ENCODE measurements around the gene SORT1. TPM values are rescaled to one million over a fixed set of nuclear protein-coding genes. Genes with fewer than 3 reads are reported as not detected.
A peak's percentile ranks its signal among the peaks of the same experiment; 100 is the strongest.

Gene SORT1
- total RNA-seq, 6 experiments from 2014 or later = 3.2 to 30.3 (median 13.7) TPM

DNA sequence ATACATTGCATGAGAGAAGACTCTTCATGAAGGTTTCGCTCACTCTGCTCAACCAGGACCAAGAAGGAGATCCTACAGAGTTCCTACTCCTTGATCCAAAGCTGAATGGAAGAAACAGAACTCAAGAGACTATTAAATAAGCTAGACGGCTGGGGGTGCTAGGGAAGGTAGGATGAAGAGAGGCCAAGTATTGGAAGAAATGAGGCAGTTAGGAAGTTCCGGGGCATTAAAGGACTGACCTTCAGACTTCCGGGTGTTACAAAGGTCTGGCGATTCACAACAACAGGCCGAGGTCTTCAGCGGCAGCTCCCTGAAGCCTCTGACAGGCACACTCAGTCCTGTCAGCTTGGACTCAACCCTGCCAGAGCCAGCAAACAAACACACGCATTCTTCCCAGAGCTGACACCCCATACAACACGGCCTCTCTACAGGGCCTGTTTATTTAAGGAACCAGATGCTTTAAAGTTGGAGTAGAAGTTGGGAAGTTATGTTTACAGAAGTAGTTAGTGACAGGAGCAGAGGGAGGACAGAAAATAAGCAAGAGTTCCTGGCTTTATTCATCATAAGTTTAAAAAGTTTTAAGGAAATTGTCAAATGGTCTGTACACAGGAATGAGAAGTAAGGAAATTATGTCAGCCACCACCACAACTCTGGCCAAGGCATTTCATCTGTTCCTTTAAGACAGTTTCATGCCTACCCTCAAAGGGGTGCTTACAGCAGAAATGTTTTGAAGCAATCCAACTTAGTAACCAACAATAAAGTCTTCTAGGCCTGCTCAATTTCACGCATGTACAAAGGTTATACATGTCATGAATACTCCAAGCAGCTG is 4.7 kb downstream of the SORT1 start:
- Histone ChIP-seq H3K36me3 (no peaks in the 10 kb centered on the region), H3K27ac (peak overlapping the region; percentile 33 to 73 (median 48)), H3K4me3 (no peak overlapping the region), H3K4me1 (peaks cover 0 to 42% (median 4%) of the 10 kb centered on the region in 4 donors), H3K27me3 (no peaks in the 10 kb centered on the region), H3K9me3 (no peaks in the 10 kb centered on the region)
- DNase-seq (peak; percentile 48 to 74 (median 57)), ATAC-seq (peak; percentile 79 to 84 (median 80))
- TF ChIP-seq, protein P1, sequence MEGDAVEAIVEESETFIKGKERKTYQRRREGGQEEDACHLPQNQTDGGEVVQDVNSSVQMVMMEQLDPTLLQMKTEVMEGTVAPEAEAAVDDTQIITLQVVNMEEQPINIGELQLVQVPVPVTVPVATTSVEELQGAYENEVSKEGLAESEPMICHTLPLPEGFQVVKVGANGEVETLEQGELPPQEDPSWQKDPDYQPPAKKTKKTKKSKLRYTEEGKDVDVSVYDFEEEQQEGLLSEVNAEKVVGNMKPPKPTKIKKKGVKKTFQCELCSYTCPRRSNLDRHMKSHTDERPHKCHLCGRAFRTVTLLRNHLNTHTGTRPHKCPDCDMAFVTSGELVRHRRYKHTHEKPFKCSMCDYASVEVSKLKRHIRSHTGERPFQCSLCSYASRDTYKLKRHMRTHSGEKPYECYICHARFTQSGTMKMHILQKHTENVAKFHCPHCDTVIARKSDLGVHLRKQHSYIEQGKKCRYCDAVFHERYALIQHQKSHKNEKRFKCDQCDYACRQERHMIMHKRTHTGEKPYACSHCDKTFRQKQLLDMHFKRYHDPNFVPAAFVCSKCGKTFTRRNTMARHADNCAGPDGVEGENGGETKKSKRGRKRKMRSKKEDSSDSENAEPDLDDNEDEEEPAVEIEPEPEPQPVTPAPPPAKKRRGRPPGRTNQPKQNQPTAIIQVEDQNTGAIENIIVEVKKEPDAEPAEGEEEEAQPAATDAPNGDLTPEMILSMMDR (IDR thresholded peaks at IDR 0.05) = no peak
- peak; percentile 61 for TF ChIP-seq POLR2A (IDR thresholded peaks at IDR 0.05)
- 17% methylated on average over 9 of the region's 10 CpGs for WGBS (ENCODE audit: insufficient coverage, low coverage, low lambda C conversion rate, missing lambda C conversion rate)
- intact Hi-C loops (cut with DNase I) = no loop called here

DNA sequence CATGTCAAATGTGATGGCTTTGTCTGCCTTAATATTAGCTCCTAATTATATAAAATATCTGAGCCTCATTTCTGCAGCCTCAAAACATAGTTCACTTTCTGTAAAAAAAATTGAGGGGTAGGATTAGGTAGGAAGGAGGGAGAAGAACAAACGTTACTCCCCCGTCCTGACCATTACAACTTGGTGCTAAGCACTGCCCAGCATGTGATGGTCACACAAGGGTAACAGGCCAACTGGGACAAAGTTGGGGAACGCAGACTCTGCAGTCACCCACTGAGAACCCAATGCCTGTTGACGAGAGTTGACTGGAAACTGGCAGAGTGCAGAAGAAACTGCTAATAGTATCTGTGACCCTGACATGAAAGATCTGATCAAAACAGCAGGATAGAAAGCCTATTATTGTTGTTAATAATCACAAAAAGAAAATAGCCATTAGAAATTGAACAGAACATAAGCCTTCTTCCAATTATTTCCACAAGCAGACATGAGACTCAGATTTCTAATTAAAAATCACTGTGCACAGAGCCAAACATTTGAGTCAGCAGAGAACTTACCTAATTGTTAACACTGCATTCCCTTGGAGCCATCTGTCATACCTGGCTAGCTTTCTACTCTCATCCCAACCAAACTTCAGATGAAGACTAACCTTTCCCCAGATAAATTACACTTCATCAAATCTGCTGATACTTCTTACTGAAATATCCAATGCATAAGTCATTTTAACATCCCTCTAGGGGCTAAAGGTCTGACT is 5.5 kb downstream of the SORT1 start:
- Histone ChIP-seq H3K9me3 (no peaks in the 10 kb centered on the region), H3K27me3 (no peaks in the 10 kb centered on the region), H3K4me1 (peaks cover 0 to 41% (median 4%) of the 10 kb centered on the region in 4 donors), H3K36me3 (no peaks in the 10 kb centered on the region), H3K27ac (peak overlapping the region; percentile 33 to 73 (median 48)), H3K4me3 (no peak overlapping the region)
- ATAC-seq (peak in 1 of 4 donors; percentile 56), DNase-seq (no peak)
- WGBS (ENCODE audit: insufficient coverage, low coverage, low lambda C conversion rate, missing lambda C conversion rate) = 32% methylated on average over 4 of the region's 4 CpGs
- TF ChIP-seq, protein P1 (IDR thresholded peaks at IDR 0.05) = no peak
- no peak for TF ChIP-seq POLR2A (IDR thresholded peaks at IDR 0.05)
- intact Hi-C loops (cut with DNase I) = no loop called here

DNA sequence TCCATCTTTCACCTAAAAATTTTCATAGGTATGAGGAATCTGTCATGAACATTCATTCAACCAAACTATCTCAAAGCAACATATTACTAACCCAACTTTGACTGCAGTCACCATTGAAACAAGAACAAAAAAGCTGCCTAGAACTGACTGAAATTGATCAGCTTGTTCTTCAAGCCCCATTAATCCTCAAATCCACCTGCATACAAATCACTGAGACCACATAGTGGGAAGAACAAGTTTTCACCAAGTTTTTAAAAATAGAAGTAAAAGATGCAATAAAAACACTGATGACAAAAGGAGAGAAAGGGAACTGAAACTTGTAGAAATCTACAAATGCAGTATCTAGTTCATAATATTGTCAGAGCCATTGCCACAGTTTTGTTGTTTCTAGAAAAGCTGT is 6.1 kb downstream of the SORT1 start:
- H3K4me1 ChIP-seq = peaks cover 0 to 40% (median 4%) of the 10 kb centered on the region in 4 donors
- DNase-seq = no peak

DNA sequence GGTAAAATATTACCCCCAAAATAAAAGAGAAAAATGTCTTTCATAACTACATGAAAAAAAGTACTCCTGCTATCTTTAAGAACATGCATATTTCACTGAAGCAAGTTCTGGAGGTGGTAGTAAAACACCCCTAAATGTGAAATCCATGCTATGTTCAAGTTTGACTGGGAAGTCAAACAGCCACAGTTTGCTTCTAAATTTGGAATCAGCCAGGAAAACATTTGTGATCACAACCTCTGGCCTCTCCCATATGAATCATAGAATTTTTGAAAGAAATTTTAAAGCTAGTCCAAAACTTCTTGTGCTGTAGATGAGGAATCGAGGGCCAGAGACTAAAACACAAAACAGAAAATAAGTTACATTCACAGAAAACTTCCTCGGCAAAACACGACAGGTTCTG is 6.6 kb downstream of the SORT1 start:
- intact Hi-C loops (cut with DNase I) = no loop called here
- DNase-seq (no peak), ATAC-seq (no peak)
- no peaks in the 10 kb centered on the region for H3K9me3 ChIP-seq
- H3K27ac ChIP-seq = peak overlapping the region in 1 of 3 donors; percentile 73
- no peaks in the 10 kb centered on the region for H3K36me3 ChIP-seq
- no peak overlapping the region for H3K4me3 ChIP-seq
- TF ChIP-seq, protein P1 (IDR thresholded peaks at IDR 0.05) = no peak
- TF ChIP-seq POLR2A (IDR thresholded peaks at IDR 0.05) = no peak
- WGBS (ENCODE audit: insufficient coverage, low coverage, low lambda C conversion rate, missing lambda C conversion rate) = 57% methylated on average over 3 of the region's 3 CpGs
- no peaks in the 10 kb centered on the region for H3K27me3 ChIP-seq
- H3K4me1 ChIP-seq = peaks cover 0 to 35% (median 4%) of the 10 kb centered on the region in 4 donors

More for the DNA sequence above, 6.1 kb downstream of the SORT1 start:
- no peak for TF ChIP-seq POLR2A (IDR thresholded peaks at IDR 0.05)
- H3K36me3 ChIP-seq = no peaks in the 10 kb centered on the region
- H3K27me3 ChIP-seq = no peaks in the 10 kb centered on the region
- no peak for ATAC-seq
- peak overlapping the region in 2 of 3 donors; percentile 33 to 73 for H3K27ac ChIP-seq
- no peaks in the 10 kb centered on the region for H3K9me3 ChIP-seq
- intact Hi-C loops (cut with DNase I) = no loop called here
- no peak overlapping the region for H3K4me3 ChIP-seq
